ENCODE measurements around the gene BTBD6. TPM values are rescaled to one million over a fixed set of nuclear protein-coding genes. Genes with fewer than 3 reads are reported as not detected.

The BTBD6 gene
- total and polyA plus RNA-seq, 2 experiments from 2014 or later, result 2.2 to 11.6 TPM

- Histone ChIP-seq H3K27ac (ENCODE audit: low read depth) (no peak overlapping the region), H3K4me3 (no peak overlapping the region), H2AFZ (no peak overlapping the region), H3K79me2 (replicated peaks; ENCODE audit: insufficient read depth) (no peaks in the 10 kb centered on the region), H3K4me1 (ENCODE audit: insufficient read depth) (no peaks in the 10 kb centered on the region; the same call in 1 of the 2 replicates), H3F3A (replicated peaks; ENCODE audit: low read depth) (no peaks in the 10 kb centered on the region), H3K27me3 (ENCODE audit: insufficient read depth) (peaks cover 9% of the 10 kb centered on the region; the same call in 1 of the 2 replicates), H3K4me2 (no peak overlapping the region), H3K36me3 (ENCODE audit: insufficient read depth) (no peaks in the 10 kb centered on the region), H4K20me1 (replicated peaks; ENCODE audit: insufficient read depth) (no peaks in the 10 kb centered on the region), H3K9me2 (ENCODE audit: insufficient read depth) (no peaks in the 10 kb centered on the region)
- ATAC-seq, result peak; percentile 14
- no peaks in the 10 kb centered on the region for H3K36me3 Mint-ChIP-seq (ENCODE audit: low read depth)
- H3K9me3 Mint-ChIP-seq, result no peaks in the 10 kb centered on the region
- peak; percentile 62 for DNase-seq (ENCODE audit: low spot score)
- TF ChIP-seq REST (IDR thresholded peaks at IDR 0.05; ENCODE audit: unreplicated experiment) (no peak), CTCF (conservative IDR thresholded peaks at IDR 0.05; ENCODE audit: low read depth in 2 of 2) (peak; percentile 26 to 68; a peak in 2 of 4 replicates)
- no peaks in the 10 kb centered on the region for H3K4me1 Mint-ChIP-seq
- peaks cover 18% of the 10 kb centered on the region for H3K27me3 Mint-ChIP-seq (ENCODE audit: insufficient read depth, low read depth, poor library complexity)
- H3K4me3 Mint-ChIP-seq, result no peak overlapping the region
- no peak overlapping the region for H3K27ac Mint-ChIP-seq
These were observed 47.0 kb upstream of the BTBD6 start for GRCh38 chr14:105201156-105201924.

- H3K4me3 ChIP-seq, result no peak overlapping the region
- Mint-ChIP-seq H3K27ac (no peak overlapping the region), H3K36me3 (ENCODE audit: low read depth) (no peaks in the 10 kb centered on the region), H3K4me1 (no peaks in the 10 kb centered on the region), H3K27me3 (ENCODE audit: insufficient read depth, low read depth, poor library complexity) (peaks cover 16% of the 10 kb centered on the region), H3K4me3 (no peak overlapping the region), H3K9me3 (no peaks in the 10 kb centered on the region)
- no peaks in the 10 kb centered on the region for H3F3A ChIP-seq (replicated peaks; ENCODE audit: low read depth)
- peaks cover 8% of the 10 kb centered on the region; the same call in 1 of the 2 replicates for H3K27me3 ChIP-seq (ENCODE audit: insufficient read depth)
- H3K79me2 ChIP-seq (replicated peaks; ENCODE audit: insufficient read depth), result no peaks in the 10 kb centered on the region
- H4K20me1 ChIP-seq (replicated peaks; ENCODE audit: insufficient read depth), result no peaks in the 10 kb centered on the region
- DNase-seq (ENCODE audit: low spot score), result no peak
- peak; percentile 8 for ATAC-seq
- no peak overlapping the region for H3K4me2 ChIP-seq
- H2AFZ ChIP-seq, result no peak overlapping the region
- H3K36me3 ChIP-seq (ENCODE audit: insufficient read depth), result no peaks in the 10 kb centered on the region
- H3K4me1 ChIP-seq (ENCODE audit: insufficient read depth), result no peaks in the 10 kb centered on the region; the same call in 1 of the 2 replicates
- H3K27ac ChIP-seq (ENCODE audit: low read depth), result no peak overlapping the region
- no peaks in the 10 kb centered on the region for H3K9me2 ChIP-seq (ENCODE audit: insufficient read depth)
- TF ChIP-seq ZNF114 (CRISPR knock-in tag; IDR thresholded peaks at IDR 0.05) (no peak), ZNF331 (CRISPR knock-in tag; IDR thresholded peaks at IDR 0.05; ENCODE audit: low read depth) (no peak), STAT1 (IDR thresholded peaks at IDR 0.05; ENCODE audit: unreplicated experiment) (no peak), POLR2AphosphoS5 (IDR thresholded peaks at IDR 0.05; ENCODE audit: low read depth) (no peak), REST (IDR thresholded peaks at IDR 0.05; ENCODE audit: unreplicated experiment) (no peak), CREB1 (CRISPR knock-in tag; IDR thresholded peaks at IDR 0.05; ENCODE audit: low read depth) (no peak)
These were observed 46.3 kb upstream of the BTBD6 start for GRCh38 chr14:105201925-105202513.
